HG03025 (cell line): ENCODE data around the gene TAPT1.
A peak's percentile ranks its signal among the peaks of the same experiment; 100 is the strongest.
"Not testable (repeated sequence)": the region's sequence is repeated elsewhere in the genome, so short reads cannot be mapped to it uniquely, and the experiment has no call there.

Source experiments
- ATAC-seq: cut with Tn5 transposase; IDR thresholded peaks from one replicate; pipeline ENCODE4 v1.9.1; 2021; ENCODE audit warnings: mild to moderate bottlenecking, moderate library complexity; ENCODE audit not compliant: unreplicated experiment, low FRiP score

Gene TAPT1

GRCh38 chr4:16218950-16219349 lies 7.3 kb downstream of the TAPT1 start:
- no peak for ATAC-seq

- peak; percentile 78 for ATAC-seq
Observed at GRCh38 chr4:16217300-16218051, 8.8 kb downstream of the TAPT1 start.

GRCh38 chr4:16213121-16213520 lies 13.2 kb downstream of the TAPT1 start:
- no peak for ATAC-seq

GRCh38 chr4:16212138-16212782 lies 14.0 kb downstream of the TAPT1 start:
- no peak for ATAC-seq

DNA sequence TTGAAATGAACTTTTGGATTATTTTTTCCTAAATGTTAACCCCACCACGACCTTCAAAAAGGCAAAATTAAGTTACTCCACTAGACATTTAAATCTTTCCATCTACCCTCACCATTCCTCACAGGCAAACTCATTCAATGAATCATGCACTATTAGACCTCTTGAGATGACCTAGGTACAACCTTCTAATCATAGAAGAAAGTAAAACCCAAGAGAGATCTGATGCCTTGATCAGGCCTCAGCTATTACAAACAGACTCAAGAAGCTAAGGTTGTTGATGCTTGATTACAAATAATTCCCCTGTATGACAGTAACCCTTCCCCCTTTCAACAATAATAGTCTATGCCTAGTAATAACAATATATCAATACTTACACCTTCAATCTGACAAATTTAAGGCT lies 18.9 kb downstream of the TAPT1 start:
- no peak for ATAC-seq

DNA sequence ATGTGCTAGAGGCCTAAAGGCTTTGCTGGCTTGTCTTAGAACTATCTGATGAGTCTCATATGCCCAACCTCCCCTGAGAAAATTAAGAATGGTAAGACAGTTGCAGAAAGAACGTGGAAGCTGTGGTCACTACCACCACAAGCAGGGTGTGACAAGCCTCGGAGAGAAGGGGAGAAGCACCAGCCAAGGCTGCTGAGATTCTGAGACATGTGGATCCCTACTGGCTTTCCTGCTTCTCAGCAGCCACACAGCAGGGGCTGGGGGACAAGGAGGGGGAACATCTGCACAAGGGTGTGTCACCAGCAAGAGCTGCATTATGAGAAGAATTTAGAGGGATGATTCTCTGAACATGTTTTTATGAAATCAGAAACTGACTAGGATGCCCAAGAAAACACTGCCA lies 19.4 kb downstream of the TAPT1 start:
- no peak for ATAC-seq

- no peak for ATAC-seq
Observed at GRCh38 chr4:16206301-16206700, 20.0 kb downstream of the TAPT1 start.

DNA sequence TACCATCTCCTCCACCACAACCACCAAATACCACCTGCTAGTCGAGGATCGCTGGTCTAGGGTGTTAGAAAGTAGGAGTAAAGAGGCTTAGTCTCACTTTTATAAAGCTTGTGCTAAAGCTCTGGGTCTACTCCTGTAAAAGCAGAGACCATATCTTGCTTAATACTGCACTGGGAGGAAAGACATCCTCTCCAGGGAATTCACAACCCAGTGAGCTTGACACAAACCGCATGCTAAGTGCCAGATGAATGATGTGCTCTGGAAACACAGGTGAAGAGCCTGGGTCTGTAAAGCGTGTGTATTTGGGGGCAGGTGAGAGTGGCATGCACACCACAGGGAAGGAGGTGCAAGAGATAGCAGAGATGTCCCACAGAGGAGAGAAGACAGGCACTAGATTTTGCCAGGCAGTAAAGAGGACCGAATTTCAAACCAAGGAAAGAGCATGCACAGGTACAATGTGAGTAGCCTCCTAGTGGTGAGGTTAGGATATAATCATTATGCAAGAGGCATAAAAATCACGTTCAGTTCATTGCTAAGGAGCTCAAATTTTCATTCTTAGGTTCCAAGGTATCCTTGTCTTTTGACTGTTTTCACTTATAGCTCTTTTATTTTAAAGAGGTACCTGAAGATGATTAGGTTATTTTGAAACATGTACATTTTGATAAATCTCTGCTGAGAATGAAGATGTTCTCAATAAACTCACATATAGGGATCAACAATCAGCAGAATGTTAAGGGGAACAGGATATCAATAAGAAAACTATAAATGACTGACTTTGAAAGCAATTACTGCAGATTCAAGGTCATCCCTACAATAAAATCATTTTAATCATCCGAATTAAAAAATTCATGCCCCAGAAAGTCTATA lies 20.7 kb downstream of the TAPT1 start:
- peak; percentile 80 for ATAC-seq

DNA sequence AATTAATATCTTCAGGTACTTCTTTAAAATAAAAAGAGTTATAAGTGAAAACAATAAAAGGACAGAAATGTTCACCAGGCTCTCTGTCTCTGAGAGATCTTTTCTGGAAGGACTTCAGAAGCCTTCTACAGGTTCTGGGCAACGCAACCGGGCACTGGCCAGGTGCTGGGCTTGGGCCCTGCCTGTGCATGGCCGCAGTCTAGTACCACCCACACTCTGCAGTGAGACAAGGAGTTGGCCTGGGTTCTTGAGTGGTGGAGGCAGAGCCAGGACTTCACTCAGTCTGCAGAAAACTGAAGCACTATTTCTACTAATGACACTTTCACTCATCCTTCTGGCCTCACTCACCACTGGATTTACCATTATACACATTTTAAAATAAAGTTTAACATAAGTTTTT lies 21.8 kb downstream of the TAPT1 start:
- no peak for ATAC-seq

DNA sequence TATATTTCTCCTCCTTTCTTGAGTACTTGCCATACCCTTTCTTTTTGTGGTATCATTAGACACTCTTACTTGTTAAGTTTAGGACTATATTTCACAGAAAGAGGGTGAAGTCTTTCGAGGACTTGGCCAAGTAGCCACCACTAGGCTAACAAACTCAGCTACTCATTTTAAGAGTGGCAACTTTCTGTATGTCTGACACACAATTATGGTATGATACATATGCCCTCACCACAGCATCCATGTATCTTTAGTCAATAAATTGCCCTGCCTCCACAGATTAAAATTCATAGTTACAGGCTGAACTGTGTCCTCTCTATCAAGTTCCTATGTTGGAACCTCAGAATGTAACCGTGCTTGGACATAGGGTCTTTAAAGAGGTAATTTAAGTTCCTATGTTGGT lies 23.2 kb downstream of the TAPT1 start:
- no peak for ATAC-seq

GRCh38 chr4:16202598-16202997 lies 23.7 kb downstream of the TAPT1 start:
- no peak for ATAC-seq

DNA sequence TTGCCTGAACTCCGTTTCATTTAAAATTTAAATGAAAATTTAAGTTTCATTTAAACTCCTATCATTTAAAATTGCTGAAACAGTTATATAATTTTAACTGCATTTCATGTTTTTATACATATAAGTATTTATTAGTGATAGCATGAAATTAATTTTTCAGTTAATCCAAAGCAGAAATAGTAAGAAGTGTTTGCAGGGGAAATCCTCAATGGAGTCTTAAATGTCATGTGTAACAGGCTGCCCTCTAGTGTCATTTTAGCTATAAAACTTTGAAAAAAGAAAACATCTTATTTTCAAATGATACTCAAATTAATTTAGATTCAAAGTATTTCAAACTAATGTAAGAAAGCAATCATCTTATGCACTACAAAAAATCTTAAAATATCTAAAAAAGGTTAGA lies 27.2 kb downstream of the TAPT1 start:
- ATAC-seq = no peak

GRCh38 chr4:16197876-16198665 lies 28.2 kb downstream of the TAPT1 start:
- ATAC-seq = no peak

GRCh38 chr4:16196482-16197393 lies 29.5 kb downstream of the TAPT1 start:
- ATAC-seq = no peak

DNA sequence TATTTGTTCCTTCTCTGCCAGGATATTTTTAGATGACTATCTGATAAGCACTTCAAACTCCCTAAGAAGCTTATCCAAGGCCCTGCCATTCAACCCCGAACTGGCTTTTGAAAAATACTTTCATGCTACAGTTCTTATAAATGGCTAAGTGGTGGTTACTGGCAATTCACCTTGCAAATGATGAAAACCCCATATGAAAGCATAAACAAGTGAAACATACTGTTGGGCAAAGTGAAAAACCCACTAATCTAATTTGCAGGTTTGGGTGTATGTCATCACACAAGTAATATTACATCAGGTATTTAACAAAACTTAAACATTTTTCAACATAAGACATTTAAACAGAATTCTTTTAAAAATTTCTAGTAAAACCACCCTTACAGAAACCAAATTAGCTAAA lies 31.1 kb downstream of the TAPT1 start:
- no peak for ATAC-seq

DNA sequence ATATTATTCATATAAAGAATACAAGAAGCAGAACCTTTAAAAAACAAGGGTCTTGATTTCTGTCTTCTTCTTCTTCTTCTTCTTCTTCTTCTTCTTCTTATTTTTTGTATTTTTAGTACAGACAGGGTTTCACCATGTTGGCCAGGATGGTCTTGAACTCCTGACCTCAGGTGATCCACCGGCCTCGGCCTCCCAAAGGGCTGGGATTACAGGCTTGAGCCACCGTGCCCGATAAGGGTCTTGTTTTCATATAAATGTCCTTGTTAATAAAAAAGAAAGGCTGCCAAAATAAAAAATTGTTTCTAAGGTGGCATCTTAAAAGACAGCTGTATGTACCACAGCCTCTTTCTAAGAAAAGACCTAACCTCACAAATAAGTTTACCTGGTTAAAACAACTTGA lies 31.5 kb downstream of the TAPT1 start:
- not testable (repeated sequence) for ATAC-seq

DNA sequence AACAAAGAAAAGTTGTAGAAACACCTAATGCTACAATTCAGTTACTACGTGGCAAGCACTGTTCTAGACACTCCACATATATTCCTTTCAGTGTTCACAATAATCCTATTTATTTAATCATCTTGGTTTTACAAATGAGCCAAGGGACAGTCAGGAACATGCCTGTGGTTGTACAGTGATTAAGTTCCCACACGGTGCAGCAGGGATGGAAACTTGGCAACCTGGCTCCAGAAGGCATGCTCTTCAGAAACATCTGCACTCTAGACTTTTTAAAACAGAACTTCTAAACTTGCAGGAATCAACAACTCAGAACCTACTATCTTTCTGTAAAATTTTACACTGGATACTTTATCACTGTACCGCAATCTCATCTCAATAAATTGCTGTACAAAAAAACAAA lies 32.1 kb downstream of the TAPT1 start:
- no peak for ATAC-seq

- ATAC-seq = no peak
Observed at GRCh38 chr4:16192631-16193518, 33.4 kb downstream of the TAPT1 start.

DNA sequence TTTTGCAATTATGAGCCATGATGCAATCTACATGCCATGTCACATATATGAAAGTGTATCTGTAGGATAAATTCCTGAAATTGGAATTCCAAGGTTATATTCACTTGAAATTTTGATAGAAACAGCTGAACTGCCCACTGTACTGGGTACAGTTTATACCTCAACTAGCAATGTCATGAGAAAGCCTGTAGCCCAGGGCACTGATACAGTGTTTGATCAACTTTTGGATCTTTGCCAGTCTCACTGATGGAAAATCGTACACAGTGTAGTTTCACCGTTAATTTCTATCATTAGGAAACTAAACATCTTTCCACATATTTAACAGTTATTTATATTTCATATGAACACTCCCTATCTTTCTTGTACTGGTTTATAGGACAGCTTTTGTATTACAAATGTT lies 34.2 kb downstream of the TAPT1 start:
- no peak for ATAC-seq
